AG10803 (cell line): Measurements from ENCODE around the gene RAX2.

Source experiments
- DNase-seq: peaks from one replicate; pipeline ENCODE4 v3.0.0; 2010; ENCODE audit warnings: low read depth
- H3K4me3 ChIP-seq: 2 replicates; pipeline ENCODE4 v1.5.1; 2011; ENCODE audit warnings: mild to moderate bottlenecking, low read length, control low read depth
- CTCF ChIP-seq: conservative IDR thresholded peaks from 2 replicates; pipeline ENCODE4 v1.5.1; 2011; ENCODE audit warnings: mild to moderate bottlenecking, low read length, control low read depth, inconsistent platforms

RAX2 gene

GRCh38 chr19:3785938-3786824, 14.2 kb upstream of the RAX2 start, which contains the start of gene MATK:
MATK (minus strand) TSS chr19:3786381; CDS start chr19:3785135, 1,246 bp downstream.
- no peak for TF ChIP-seq CTCF
- DNase-seq: no peak
- no peak within 1 kb of the TSS for H3K4me3 ChIP-seq

- no peak overlapping the region for H3K4me3 ChIP-seq
- TF ChIP-seq CTCF: no peak
- no peak for DNase-seq
Observed at GRCh38 chr19:3785451-3785937, 13.5 kb upstream of the RAX2 start.

GRCh38 chr19:3784607-3785450, 12.8 kb upstream of the RAX2 start:
- no peak for TF ChIP-seq CTCF
- no peak overlapping the region for H3K4me3 ChIP-seq
- DNase-seq: no peak

GRCh38 chr19:3783660-3784584, 11.9 kb upstream of the RAX2 start:
- DNase-seq: no peak
- no peak overlapping the region for H3K4me3 ChIP-seq
- TF ChIP-seq CTCF: no peak; the same call in 1 of the 2 replicates

- no peak for DNase-seq
- TF ChIP-seq CTCF: no peak
- H3K4me3 ChIP-seq: no peak overlapping the region
Observed at GRCh38 chr19:3782903-3783302, 10.9 kb upstream of the RAX2 start.

- TF ChIP-seq CTCF: no peak
- no peak overlapping the region for H3K4me3 ChIP-seq
- no peak for DNase-seq
Observed at GRCh38 chr19:3782330-3782729, 10.3 kb upstream of the RAX2 start.
